Gastrocnemius medialis (tissue), 4 donors: ENCODE data around the gene SGCE.

Experiments used
- POLR2A ChIP-seq, 2 donors: fragments of 450-650 bp; IDR thresholded peaks; one replicate each; pipeline ENCODE4 v1.6.1; 2017; ENCODE audit warnings: antibody characterized with exemption in 2 of 2, mild to moderate bottlenecking in 2 of 2, moderate library complexity in 2 of 2
- TF ChIP-seq, protein P1 (sequence below), 5 experiments: fragments of 450-650 bp in 3 of 5; fragments of 200-600 bp in 2 of 5; sonication (generic) in 2 of 5; IDR thresholded peaks in 4 of 5; conservative IDR thresholded peaks in 1 of 5; 1 replicate in 4 of 5; 2 replicates in 1 of 5; pipeline ENCODE4 v1.5.1; 2016 to 2019; ENCODE audit warnings: antibody characterized with exemption in 5 of 5, mild to moderate bottlenecking in 3 of 5, moderate library complexity in 3 of 5

DNA sequence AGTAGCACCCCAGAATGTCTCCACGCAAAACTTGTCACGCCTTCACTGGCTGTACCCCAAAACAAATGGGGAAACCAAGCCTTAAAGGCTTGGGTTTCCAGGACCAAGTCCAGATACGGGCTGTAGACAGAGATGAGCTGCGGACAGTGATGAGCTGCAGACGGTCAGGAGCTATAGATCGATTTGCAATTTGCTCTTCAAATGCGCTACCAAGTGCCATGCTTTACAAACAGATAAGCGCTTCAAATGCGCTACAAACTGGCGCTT lies 658 bp upstream of the SGCE start:
- TF ChIP-seq POLR2A (IDR thresholded peaks at IDR 0.05): no peak
- TF ChIP-seq, protein P1, sequence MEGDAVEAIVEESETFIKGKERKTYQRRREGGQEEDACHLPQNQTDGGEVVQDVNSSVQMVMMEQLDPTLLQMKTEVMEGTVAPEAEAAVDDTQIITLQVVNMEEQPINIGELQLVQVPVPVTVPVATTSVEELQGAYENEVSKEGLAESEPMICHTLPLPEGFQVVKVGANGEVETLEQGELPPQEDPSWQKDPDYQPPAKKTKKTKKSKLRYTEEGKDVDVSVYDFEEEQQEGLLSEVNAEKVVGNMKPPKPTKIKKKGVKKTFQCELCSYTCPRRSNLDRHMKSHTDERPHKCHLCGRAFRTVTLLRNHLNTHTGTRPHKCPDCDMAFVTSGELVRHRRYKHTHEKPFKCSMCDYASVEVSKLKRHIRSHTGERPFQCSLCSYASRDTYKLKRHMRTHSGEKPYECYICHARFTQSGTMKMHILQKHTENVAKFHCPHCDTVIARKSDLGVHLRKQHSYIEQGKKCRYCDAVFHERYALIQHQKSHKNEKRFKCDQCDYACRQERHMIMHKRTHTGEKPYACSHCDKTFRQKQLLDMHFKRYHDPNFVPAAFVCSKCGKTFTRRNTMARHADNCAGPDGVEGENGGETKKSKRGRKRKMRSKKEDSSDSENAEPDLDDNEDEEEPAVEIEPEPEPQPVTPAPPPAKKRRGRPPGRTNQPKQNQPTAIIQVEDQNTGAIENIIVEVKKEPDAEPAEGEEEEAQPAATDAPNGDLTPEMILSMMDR (IDR thresholded peaks at IDR 0.05 in 4 of 5, conservative IDR thresholded peaks at IDR 0.05 in 1 of 5): no peak
